HL-60 (cell line): Measurements from ENCODE around the gene RHEX.

Source experiments
- DNase-seq, 2 experiments: peaks; one replicate each; pipeline ENCODE4 v3.0.0-alpha.2; 2010 to 2020; ENCODE audit warnings: low read depth in 1 of 2, low spot score in 1 of 2
- H3K27ac ChIP-seq: fragments of 250-450 bp; sonication (Bioruptor Pico); replicated peaks from 2 replicates; pipeline ENCODE4 v1.5.1; 2020; ENCODE audit warnings: mild to moderate bottlenecking, moderate library complexity
- H3K27me3 ChIP-seq: fragments of 250-450 bp; sonication (Bioruptor Pico); 2 replicates; pipeline ENCODE4 v1.5.1; 2021; ENCODE audit warnings: mild to moderate bottlenecking, moderate library complexity; ENCODE audit not compliant: insufficient read depth, poor library complexity, severe bottlenecking
- H3K4me3 ChIP-seq: replicated peaks from 2 replicates; pipeline ENCODE4 v1.5.1; 2011; ENCODE audit warnings: mild to moderate bottlenecking, control low read depth, low read length; ENCODE audit not compliant: insufficient read depth
- GABPA ChIP-seq: IDR thresholded peaks from 2 replicates; pipeline ENCODE4 v1.6.1; 2012; ENCODE audit warnings: low read depth
- POLR2AphosphoS5 ChIP-seq: IDR thresholded peaks from 2 replicates; pipeline ENCODE4 v1.6.1; 2012; ENCODE audit warnings: low read depth
- REST ChIP-seq: IDR thresholded peaks from 2 replicates; pipeline ENCODE4 v1.6.1; 2012; ENCODE audit warnings: low read depth; ENCODE audit not compliant: insufficient replicate concordance
- SPI1 ChIP-seq: IDR thresholded peaks from 2 replicates; pipeline ENCODE4 v1.6.1; 2012; ENCODE audit warnings: low read depth, mild to moderate bottlenecking, borderline replicate concordance
- TF ChIP-seq, protein P1 (sequence below): IDR thresholded peaks from one replicate; pipeline ENCODE4 v1.5.1; 2011; ENCODE audit warnings: low read length, control low read depth, inconsistent platforms; ENCODE audit not compliant: insufficient read depth

Gene RHEX

DNA sequence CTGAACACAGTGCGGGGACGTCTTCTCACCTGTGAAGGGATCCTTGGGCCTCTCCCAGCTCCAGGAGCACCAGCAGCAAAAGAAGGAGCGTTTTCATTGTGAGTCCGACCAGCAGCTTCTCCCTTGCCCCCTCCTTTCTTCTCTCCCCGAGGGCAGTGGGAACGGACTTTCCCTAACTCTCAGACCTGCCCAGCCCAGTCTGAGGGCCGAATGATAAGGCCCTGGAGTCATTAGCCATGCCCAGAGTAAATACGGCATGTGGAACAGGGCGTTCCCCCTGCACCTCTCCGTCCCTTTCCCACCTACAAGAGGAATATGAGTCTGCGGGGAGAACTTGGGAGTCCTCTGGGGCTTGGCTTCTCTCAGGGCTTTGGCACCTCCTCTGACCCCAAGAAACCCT lies 29.3 kb upstream of the RHEX start, which contains the start of gene CTSE:
Gene CTSE, minus strand, starts transcription at position 201 of the 400 bp plus-strand sequence. Its CDS starts 104 bp downstream, at position 97.
- Histone ChIP-seq H3K27ac (no peak within 1 kb of the TSS), H3K4me3 (no peak within 1 kb of the TSS), H3K27me3 (no peaks in the 10 kb centered on the region)
- no peak for TF ChIP-seq SPI1
- TF ChIP-seq REST = no peak
- TF ChIP-seq, protein P1, sequence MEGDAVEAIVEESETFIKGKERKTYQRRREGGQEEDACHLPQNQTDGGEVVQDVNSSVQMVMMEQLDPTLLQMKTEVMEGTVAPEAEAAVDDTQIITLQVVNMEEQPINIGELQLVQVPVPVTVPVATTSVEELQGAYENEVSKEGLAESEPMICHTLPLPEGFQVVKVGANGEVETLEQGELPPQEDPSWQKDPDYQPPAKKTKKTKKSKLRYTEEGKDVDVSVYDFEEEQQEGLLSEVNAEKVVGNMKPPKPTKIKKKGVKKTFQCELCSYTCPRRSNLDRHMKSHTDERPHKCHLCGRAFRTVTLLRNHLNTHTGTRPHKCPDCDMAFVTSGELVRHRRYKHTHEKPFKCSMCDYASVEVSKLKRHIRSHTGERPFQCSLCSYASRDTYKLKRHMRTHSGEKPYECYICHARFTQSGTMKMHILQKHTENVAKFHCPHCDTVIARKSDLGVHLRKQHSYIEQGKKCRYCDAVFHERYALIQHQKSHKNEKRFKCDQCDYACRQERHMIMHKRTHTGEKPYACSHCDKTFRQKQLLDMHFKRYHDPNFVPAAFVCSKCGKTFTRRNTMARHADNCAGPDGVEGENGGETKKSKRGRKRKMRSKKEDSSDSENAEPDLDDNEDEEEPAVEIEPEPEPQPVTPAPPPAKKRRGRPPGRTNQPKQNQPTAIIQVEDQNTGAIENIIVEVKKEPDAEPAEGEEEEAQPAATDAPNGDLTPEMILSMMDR = no peak
- no peak for TF ChIP-seq POLR2AphosphoS5
- no peak for TF ChIP-seq GABPA
- no peak for DNase-seq

GRCh38 chr1:206025283-206025820 lies 27.6 kb upstream of the RHEX start:
- no peak overlapping the region for H3K27ac ChIP-seq
- H3K27me3 ChIP-seq = no peaks in the 10 kb centered on the region
- no peak overlapping the region for H3K4me3 ChIP-seq
- DNase-seq = no peak
- TF ChIP-seq GABPA (no peak), POLR2AphosphoS5 (no peak), REST (no peak), SPI1 (no peak)
- TF ChIP-seq, protein P1 = no peak

- no peak for DNase-seq
- no peak overlapping the region for H3K27ac ChIP-seq
- TF ChIP-seq REST (no peak), POLR2AphosphoS5 (no peak), SPI1 (no peak), GABPA (no peak)
- TF ChIP-seq, protein P1 = no peak
Measured at GRCh38 chr1:206029484-206029883, 23.5 kb upstream of the RHEX start.

More at GRCh38 chr1:206029484-206029883, 23.5 kb upstream of the RHEX start:
- no peaks in the 10 kb centered on the region for H3K27me3 ChIP-seq
- H3K4me3 ChIP-seq = no peak overlapping the region
